Muscle layer of colon (tissue), 2 donors: ENCODE results near the gene MMP14.
A peak's percentile ranks its signal among the peaks of the same experiment; 100 is the strongest.
"Not testable (repeated sequence)": the region's sequence is repeated elsewhere in the genome, so short reads cannot be mapped to it uniquely, and the experiment has no call there.

Experiments used
- H3K27ac ChIP-seq: one replicate; pipeline ENCODE4 v1.7.0; 2013; ENCODE audit warnings: low read depth, mild to moderate bottlenecking, low read length, moderate library complexity
- H3K27me3 ChIP-seq, 2 donors: one replicate each; pipeline ENCODE4 v1.7.0; 2013; ENCODE audit warnings: low read length in 2 of 2, mild to moderate bottlenecking in 2 of 2; ENCODE audit not compliant: insufficient read depth in 2 of 2, control insufficient read depth in 1 of 2
- H3K36me3 ChIP-seq: one replicate; pipeline ENCODE4 v1.7.0; 2013; ENCODE audit warnings: mild to moderate bottlenecking, low read length; ENCODE audit not compliant: insufficient read depth
- H3K4me1 ChIP-seq: one replicate; pipeline ENCODE4 v1.7.0; 2013; ENCODE audit warnings: mild to moderate bottlenecking, low read length; ENCODE audit not compliant: insufficient read depth
- H3K4me3 ChIP-seq, 2 donors: one replicate each; pipeline ENCODE4 v1.7.0; 2013; ENCODE audit warnings: low read length in 2 of 2, low read depth in 1 of 2, mild to moderate bottlenecking in 1 of 2, moderate library complexity in 1 of 2
- H3K9ac ChIP-seq: one replicate; pipeline ENCODE4 v1.7.0; 2013; ENCODE audit warnings: low read length
- H3K9me3 ChIP-seq: one replicate; pipeline ENCODE4 v1.7.0; 2013; ENCODE audit warnings: mild to moderate bottlenecking, low read length
- donor health status: abdominal sarcoma.
- donor health status: Adenocarcinoma of cecum.

The MMP14 gene

DNA sequence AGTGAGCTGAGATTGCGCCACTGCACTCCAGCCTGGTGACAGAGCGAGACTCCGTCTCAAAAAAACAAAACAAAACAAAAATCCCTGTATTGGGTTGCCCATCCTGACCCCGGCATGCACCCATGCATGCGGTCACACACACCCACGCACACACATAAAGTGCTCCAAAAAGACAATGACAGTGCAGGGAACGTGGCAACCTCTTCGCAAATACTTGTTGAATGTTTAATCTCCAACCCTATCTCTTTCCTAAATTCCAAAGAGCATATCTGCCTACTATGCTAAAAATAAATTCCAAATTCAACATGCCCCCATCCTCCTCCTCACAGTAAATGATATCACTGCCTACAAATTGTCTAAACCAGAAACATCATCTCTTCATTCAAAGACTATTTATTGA is 34.7 kb upstream of the MMP14 start:
- Histone ChIP-seq H3K4me3 (no peak overlapping the region), H3K9ac (no peak overlapping the region), H3K27ac (no peak overlapping the region), H3K36me3 (no peaks in the 10 kb centered on the region), H3K9me3 (no peaks in the 10 kb centered on the region), H3K27me3 (no peaks in the 10 kb centered on the region), H3K4me1 (no peaks in the 10 kb centered on the region)

DNA sequence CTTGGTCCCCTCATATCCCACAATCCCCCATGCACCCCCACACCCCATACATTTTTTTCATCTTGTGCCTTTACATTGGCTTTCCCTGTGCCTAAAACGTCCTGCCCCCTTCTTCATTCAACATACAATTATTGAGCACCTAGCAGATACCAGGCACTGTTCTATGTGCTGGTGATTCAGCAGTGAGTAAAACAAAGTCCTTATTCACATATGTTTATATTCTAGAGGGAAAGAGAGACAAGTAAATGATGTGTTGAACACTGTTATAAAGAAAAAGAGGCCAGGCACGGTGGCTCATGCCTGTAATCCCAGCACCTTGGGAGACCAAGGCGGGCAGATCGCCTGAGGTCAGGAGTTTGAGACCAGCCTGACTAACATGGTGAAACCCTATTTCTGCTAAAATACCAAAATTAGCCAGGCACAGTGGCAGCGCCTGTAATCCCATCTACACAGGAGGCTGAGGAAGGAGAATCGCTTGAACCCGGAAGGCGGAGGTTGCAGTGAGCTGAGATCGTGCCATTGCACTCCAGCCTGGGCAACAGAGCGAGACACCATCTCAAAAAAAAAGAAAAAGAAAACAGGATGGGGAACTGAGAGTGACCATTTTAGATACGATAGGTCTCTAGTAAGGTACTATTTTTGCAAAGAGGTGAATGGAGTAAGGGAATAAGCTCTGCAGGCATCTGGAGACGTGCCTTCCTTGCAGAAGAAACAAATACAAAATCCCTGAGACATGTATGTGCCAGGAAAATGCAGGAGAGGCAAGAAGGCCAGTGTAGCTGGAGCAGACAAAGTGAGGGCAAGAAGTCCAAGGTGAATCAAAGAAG is 33.3 kb upstream of the MMP14 start:
- no peaks in the 10 kb centered on the region for H3K4me1 ChIP-seq

DNA sequence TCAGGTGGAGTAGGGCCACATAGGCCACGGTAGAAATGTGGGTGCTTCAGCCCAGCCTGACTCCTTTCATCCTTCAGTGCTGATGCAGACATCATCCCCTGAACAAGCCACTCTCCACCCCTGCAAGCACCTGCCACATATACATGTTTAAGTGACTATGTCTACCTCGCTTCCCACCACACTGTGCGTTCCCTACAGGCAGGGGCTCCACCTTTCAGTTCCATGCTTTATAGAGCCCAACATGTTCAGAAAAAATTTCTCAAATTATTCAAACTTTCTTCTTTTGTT is 32.8 kb upstream of the MMP14 start:
- H3K27me3 ChIP-seq = no peaks in the 10 kb centered on the region
- no peaks in the 10 kb centered on the region for H3K4me1 ChIP-seq
- H3K9ac ChIP-seq = no peak overlapping the region
- H3K9me3 ChIP-seq = no peaks in the 10 kb centered on the region
- no peaks in the 10 kb centered on the region for H3K36me3 ChIP-seq
- H3K27ac ChIP-seq = no peak overlapping the region
- H3K4me3 ChIP-seq = no peak overlapping the region

More for the DNA sequence above, 33.3 kb upstream of the MMP14 start:
- Histone ChIP-seq H3K27ac (no peak overlapping the region), H3K27me3 (no peaks in the 10 kb centered on the region), H3K4me3 (no peak overlapping the region), H3K9ac (no peak overlapping the region), H3K9me3 (no peaks in the 10 kb centered on the region), H3K36me3 (no peaks in the 10 kb centered on the region)

- H3K9ac ChIP-seq, H3K9me3 ChIP-seq, H3K4me3 ChIP-seq: not testable (repeated sequence)
These were observed 31.1 kb upstream of the MMP14 start for GRCh38 chr14:22805235-22805634.

DNA sequence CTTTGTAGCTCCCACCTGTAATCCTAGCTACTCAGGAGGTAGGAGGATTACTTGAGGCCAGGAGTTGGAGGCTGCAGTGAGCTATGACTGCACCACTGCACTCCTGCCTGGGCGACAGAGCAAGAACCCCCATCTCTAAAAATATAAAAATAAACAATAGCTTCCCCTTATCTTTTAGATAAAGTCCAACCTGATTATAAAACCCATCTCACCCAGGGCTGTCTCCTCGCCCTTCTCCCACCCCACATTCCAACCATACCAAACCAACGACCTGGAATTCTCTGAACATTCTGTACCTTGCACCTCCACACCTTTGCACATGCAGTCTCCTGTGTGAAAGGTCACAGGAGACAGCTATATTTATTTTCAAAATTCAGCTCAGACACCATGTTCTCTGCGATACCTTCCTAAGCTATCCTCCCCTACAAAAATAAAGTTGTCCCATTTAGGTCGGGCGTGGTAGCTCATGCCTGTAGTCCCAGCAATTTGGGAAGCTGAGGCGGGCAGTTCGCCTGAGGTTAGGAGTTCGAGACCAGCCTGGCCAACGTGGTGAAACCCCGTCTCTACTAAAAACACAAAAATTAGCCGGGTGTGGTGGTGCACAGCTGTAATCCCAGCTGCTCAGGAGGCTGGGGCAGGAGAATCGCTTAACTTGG is 28.8 kb upstream of the MMP14 start:
- Histone ChIP-seq H3K27me3 (no peaks in the 10 kb centered on the region), H3K36me3 (no peaks in the 10 kb centered on the region), H3K9me3 (no peaks in the 10 kb centered on the region), H3K27ac (no peak overlapping the region), H3K4me1 (no peaks in the 10 kb centered on the region), H3K9ac (no peak overlapping the region), H3K4me3 (no peak overlapping the region)

More at GRCh38 chr14:22805235-22805634, 31.1 kb upstream of the MMP14 start:
- not testable (repeated sequence) for H3K36me3 ChIP-seq, H3K4me1 ChIP-seq, H3K27ac ChIP-seq, H3K27me3 ChIP-seq

GRCh38 chr14:22808388-22809209 is 27.8 kb upstream of the MMP14 start:
- no peaks in the 10 kb centered on the region for H3K27me3 ChIP-seq
- no peak overlapping the region for H3K4me3 ChIP-seq
- no peaks in the 10 kb centered on the region for H3K36me3 ChIP-seq
- no peak overlapping the region for H3K27ac ChIP-seq
- H3K9me3 ChIP-seq = no peaks in the 10 kb centered on the region
- H3K9ac ChIP-seq = no peak overlapping the region
- no peaks in the 10 kb centered on the region for H3K4me1 ChIP-seq

GRCh38 chr14:22811722-22812121 is 24.7 kb upstream of the MMP14 start:
- Histone ChIP-seq H3K27ac (no peak overlapping the region), H3K36me3 (no peaks in the 10 kb centered on the region), H3K4me3 (no peak overlapping the region), H3K4me1 (no peaks in the 10 kb centered on the region), H3K27me3 (no peaks in the 10 kb centered on the region), H3K9ac (no peak overlapping the region), H3K9me3 (no peaks in the 10 kb centered on the region)

- Histone ChIP-seq H3K4me3 (no peak overlapping the region), H3K27ac (no peak overlapping the region), H3K9me3 (no peaks in the 10 kb centered on the region), H3K36me3 (no peaks in the 10 kb centered on the region), H3K9ac (no peak overlapping the region), H3K27me3 (no peaks in the 10 kb centered on the region), H3K4me1 (no peaks in the 10 kb centered on the region)
These were observed 23.6 kb upstream of the MMP14 start for GRCh38 chr14:22812744-22813143.

DNA sequence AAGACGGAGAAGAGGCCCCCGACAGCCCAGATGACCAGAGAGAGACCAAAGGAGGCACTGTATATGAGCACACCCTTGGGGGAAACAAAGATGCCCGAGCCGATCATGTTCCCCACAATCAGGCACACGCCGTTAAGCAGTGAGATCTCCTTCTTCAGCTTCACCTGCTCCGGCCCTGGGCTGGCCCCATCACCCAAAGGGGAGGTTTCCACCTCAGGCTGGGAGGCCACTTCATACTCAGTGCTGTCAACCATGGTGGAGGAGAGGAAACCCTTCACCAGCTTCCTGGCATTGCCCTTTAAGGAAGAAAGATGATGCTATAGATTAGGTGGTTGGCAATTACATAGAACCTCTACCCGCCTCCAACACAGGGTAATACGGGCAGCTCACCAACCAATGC is 23.2 kb upstream of the MMP14 start:
- H3K27ac ChIP-seq = no peak overlapping the region
- H3K4me3 ChIP-seq = no peak overlapping the region
- no peak overlapping the region for H3K9ac ChIP-seq
- H3K27me3 ChIP-seq = no peaks in the 10 kb centered on the region
- H3K9me3 ChIP-seq = no peaks in the 10 kb centered on the region
- H3K4me1 ChIP-seq = no peaks in the 10 kb centered on the region
- no peaks in the 10 kb centered on the region for H3K36me3 ChIP-seq

DNA sequence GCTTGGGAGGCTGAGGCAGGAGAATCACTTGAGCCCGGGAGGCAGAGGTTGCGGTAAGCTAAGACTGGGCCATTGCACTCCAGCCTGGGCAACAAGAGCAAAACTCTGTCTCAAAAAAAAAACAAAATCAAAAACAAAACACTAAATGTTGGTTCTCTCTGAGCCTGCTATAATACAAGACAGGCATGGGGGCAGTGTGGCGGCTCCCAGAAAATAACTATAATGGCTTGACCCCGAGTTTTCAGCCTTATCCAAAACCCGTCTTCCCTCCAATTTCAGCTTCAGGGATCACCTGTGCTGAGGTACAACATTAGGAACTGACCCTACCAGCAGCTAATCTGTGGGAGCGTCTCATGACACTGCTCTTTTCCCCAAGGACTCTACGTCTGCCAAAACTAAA is 22.0 kb upstream of the MMP14 start:
- peaks cover 6% of the 10 kb centered on the region for H3K4me1 ChIP-seq
- H3K27me3 ChIP-seq = no peaks in the 10 kb centered on the region
- H3K27ac ChIP-seq = no peak overlapping the region
- H3K36me3 ChIP-seq = no peaks in the 10 kb centered on the region
- no peak overlapping the region for H3K9ac ChIP-seq
- H3K9me3 ChIP-seq = no peaks in the 10 kb centered on the region
- H3K4me3 ChIP-seq = peak overlapping the region in 1 of 2 donors; percentile 23

DNA sequence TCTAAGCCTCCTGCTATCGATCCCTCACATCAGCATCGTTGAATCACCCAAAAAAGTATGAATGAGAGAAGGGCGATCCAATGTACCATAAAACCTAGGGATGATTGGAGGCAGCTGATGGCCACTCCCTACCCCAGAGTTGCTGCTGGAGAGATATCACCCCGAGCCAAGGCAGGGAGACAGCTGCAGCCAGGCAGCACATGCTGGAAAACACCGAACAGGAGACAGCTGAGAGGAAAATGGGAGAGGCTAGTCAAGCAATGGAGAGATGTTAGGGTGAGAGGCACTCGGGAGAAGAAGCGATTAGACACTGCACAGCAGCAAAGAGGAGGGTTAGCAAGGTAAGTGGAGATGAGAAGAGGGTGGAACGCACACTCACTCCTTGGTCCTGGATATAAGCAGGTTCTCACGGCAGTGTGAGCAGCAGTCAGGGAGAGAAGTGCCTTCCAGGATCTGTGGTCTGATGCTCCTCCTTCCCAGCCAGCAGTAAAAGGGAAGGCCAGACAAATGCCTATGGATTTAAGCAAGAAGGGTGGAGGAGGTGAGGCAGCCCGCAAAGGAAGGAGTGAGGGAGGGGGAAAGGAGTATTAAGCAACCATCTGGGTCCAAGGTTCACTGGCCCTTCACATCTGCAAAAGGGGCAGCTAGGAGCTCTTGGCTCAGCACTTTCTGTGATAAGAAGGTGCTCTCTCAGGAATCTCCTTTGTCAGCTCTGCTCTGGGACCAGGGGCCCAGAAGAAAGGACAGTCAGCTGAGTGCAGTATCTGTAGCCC is 21.3 kb upstream of the MMP14 start, which contains the start of gene SLC7A7:
Gene SLC7A7, minus strand, starts transcription at position 495 of the 773 bp plus-strand sequence. CDS start 2,037 bp downstream, outside the sequence.
- peak within 1 kb of the TSS in 1 of 2 donors; percentile 23 for H3K4me3 ChIP-seq
- H3K4me1 ChIP-seq = peaks cover 13% of the 10 kb centered on the region
- no peak within 1 kb of the TSS for H3K9ac ChIP-seq

More for the DNA sequence above, 21.3 kb upstream of the MMP14 start, which contains the start of gene SLC7A7:
- Histone ChIP-seq H3K27ac (no peak within 1 kb of the TSS), H3K9me3 (no peaks in the 10 kb centered on the region), H3K27me3 (no peaks in the 10 kb centered on the region), H3K36me3 (no peaks in the 10 kb centered on the region)
